GM12878 (cell line): Measurements from ENCODE around the gene SLC7A5. TPM values are rescaled to one million over a fixed set of nuclear protein-coding genes. Genes with fewer than 3 reads are reported as not detected.

ENCODE experiments used
- ATAC-seq: fragments of 200-7000 bp; cut with Tn5 transposase; 3 replicates; pipeline ENCODE4 v1.9.1; 2020; ENCODE audit warnings: mild to moderate bottlenecking, moderate library complexity
- BruUV-seq: library from RNA; stranded (reverse); fragments of 400-500 nt; replicated peaks from 2 replicates; lab custom pipeline; 2021; lab: Mats Ljungman, UMichigan
- CTCF ChIA-PET: fragments of 300-600 bp; sonication (Branson Sonifier 250); formaldehyde crosslinking; extraction: SDS; loops from one replicate; lab custom pipeline; 2021; ENCODE audit warnings: inconsistent platforms; lab: Yijun Ruan, JAX
- POLR2A ChIA-PET: fragments of 350-600 bp; formaldehyde crosslinking; extraction: SDS; loops from one replicate; lab custom pipeline; 2021; ENCODE audit warnings: inconsistent platforms; lab: Charles Lee
- RAD21 ChIA-PET: fragments of 300-600 bp; sonication (Branson Sonifier 250); formaldehyde crosslinking; loops from one replicate; lab custom pipeline; 2023; ENCODE audit warnings: antibody characterized with exemption; ENCODE audit not compliant: unreplicated experiment; lab: Charles Lee
- SMC1A ChIA-PET: fragments of 300-600 bp; sonication (Branson Sonifier 250); formaldehyde crosslinking; loops from one replicate; lab custom pipeline; 2023; ENCODE audit not compliant: unreplicated experiment, uncharacterized antibody; lab: Charles Lee
- DNase-seq: peaks from one replicate; pipeline ENCODE4 v3.0.0-alpha.2; 2011; ENCODE audit warnings: low read depth, low spot score
- FAIRE-seq: peaks from 3 replicates; lab custom pipeline; 2011; peaks lifted over from hg19 to GRCh38; lab: Jason Lieb, UNC
- H2AFZ ChIP-seq: 2 replicates; pipeline ENCODE4 v1.6.0; 2011; ENCODE audit warnings: low read depth, low read length, control low read depth; ENCODE audit not compliant: control insufficient read depth
- H3K27ac ChIP-seq: 2 replicates; pipeline ENCODE4 v1.5.1; 2011; ENCODE audit warnings: control low read depth; ENCODE audit not compliant: control insufficient read depth, insufficient read depth
- H3K27me3 ChIP-seq, 2 experiments: replicated peaks in 1 of 2; 2 replicates each; pipeline versions ENCODE4 v1.6.0 to v1.6.1; 2011; ENCODE audit warnings: low read length in 1 of 2; ENCODE audit not compliant: control insufficient read depth in 2 of 2, insufficient read depth in 2 of 2
- H3K36me3 ChIP-seq, 2 experiments: 2 replicates each; pipeline ENCODE4 v1.5.1; 2011; ENCODE audit warnings: low read length in 1 of 2; ENCODE audit not compliant: control insufficient read depth in 2 of 2, insufficient read depth in 2 of 2
- H3K4me1 ChIP-seq: 2 replicates; pipeline ENCODE4 v1.6.1; 2011; ENCODE audit warnings: mild to moderate bottlenecking, low read length, moderate library complexity, mixed read lengths; ENCODE audit not compliant: control insufficient read depth, insufficient read depth
- H3K4me2 ChIP-seq: 2 replicates; pipeline ENCODE4 v1.6.0; 2011; ENCODE audit warnings: control low read depth; ENCODE audit not compliant: control insufficient read depth, insufficient read depth
- H3K4me3 ChIP-seq: fragments of 200-600 bp; sonication (generic); 2 replicates; pipeline ENCODE4 v1.5.1; 2016
- H3K79me2 ChIP-seq: 2 replicates; pipeline ENCODE4 v1.6.0; 2011; ENCODE audit warnings: low read length; ENCODE audit not compliant: control insufficient read depth, insufficient read depth
- H3K9ac ChIP-seq: 2 replicates; pipeline ENCODE4 v1.8.0; 2011; ENCODE audit warnings: low read length, control low read depth, mixed read lengths; ENCODE audit not compliant: control insufficient read depth, insufficient read depth
- H3K9me3 ChIP-seq: replicated peaks from 3 replicates; pipeline ENCODE4 v1.5.1; 2011; ENCODE audit warnings: mild to moderate bottlenecking, low read length; ENCODE audit not compliant: control insufficient read depth, insufficient read depth
- H4K20me1 ChIP-seq: 2 replicates; pipeline ENCODE4 v1.6.0; 2011; ENCODE audit not compliant: control insufficient read depth, insufficient read depth
- BCL11A ChIP-seq: IDR thresholded peaks from 2 replicates; pipeline ENCODE4 v1.6.1; 2011; ENCODE audit warnings: low read depth, low read length
- CBX3 ChIP-seq: fragments of 200-600 bp; sonication (generic); IDR thresholded peaks from 2 replicates; pipeline ENCODE4 v1.6.1; 2016; ENCODE audit warnings: low read depth, borderline replicate concordance
- CHD1 ChIP-seq: IDR thresholded peaks from 2 replicates; pipeline ENCODE4 v1.6.1; 2012; ENCODE audit warnings: low read depth, low read length, improper control_type of control experiment
- HCFC1 ChIP-seq: fragments of 150-350 bp; IDR thresholded peaks from 2 replicates; pipeline ENCODE4 v1.6.1; 2014; ENCODE audit warnings: low read length
- IKZF2 ChIP-seq, 2 experiments: fragments of 450-650 bp; IDR thresholded peaks; 2 replicates each; pipeline ENCODE4 v1.6.1; 2017; ENCODE audit warnings: mild to moderate bottlenecking in 2 of 2, moderate library complexity in 2 of 2
- MYC ChIP-seq: IDR thresholded peaks from 2 replicates; pipeline ENCODE4 v1.6.1; 2011; ENCODE audit warnings: mild to moderate bottlenecking, low read length, moderate library complexity, inconsistent platforms; ENCODE audit not compliant: insufficient read depth, insufficient replicate concordance, insufficient read length, severe bottlenecking
- NR2C1 ChIP-seq: fragments of 450-650 bp; IDR thresholded peaks from 2 replicates; pipeline ENCODE4 v1.6.1; 2017; ENCODE audit warnings: antibody characterized with exemption, mild to moderate bottlenecking, moderate library complexity
- RAD21 ChIP-seq: IDR thresholded peaks from 2 replicates; pipeline ENCODE4 v1.6.1; 2011; ENCODE audit warnings: mild to moderate bottlenecking, low read depth, low read length, moderate library complexity; ENCODE audit not compliant: insufficient read depth
- TCF3 ChIP-seq: IDR thresholded peaks from 2 replicates; pipeline ENCODE4 v1.6.1; 2012; ENCODE audit warnings: low read depth, mild to moderate bottlenecking, low read length, borderline replicate concordance; ENCODE audit not compliant: insufficient read depth
- ZNF24 ChIP-seq: fragments of 450-650 bp; IDR thresholded peaks from 2 replicates; pipeline ENCODE4 v1.6.1; 2017; ENCODE audit warnings: antibody characterized with exemption, mild to moderate bottlenecking
- ZNF384 ChIP-seq: IDR thresholded peaks from 2 replicates; pipeline ENCODE4 v1.6.1; 2012; ENCODE audit warnings: low read depth, mild to moderate bottlenecking, low read length, improper control_type of control experiment, borderline replicate concordance
- ZSCAN29 ChIP-seq: fragments of 450-650 bp; IDR thresholded peaks from 2 replicates; pipeline ENCODE4 v1.6.1; 2017; ENCODE audit warnings: mild to moderate bottlenecking, moderate library complexity
- WGBS: methylation state at CpG from one replicate; pipeline ENCODE4 v1.1.6; 2016; ENCODE audit warnings: low lambda C conversion rate; ENCODE audit not compliant: insufficient replicate concordance, insufficient coverage; ENCODE audit errors: missing lambda C conversion rate; 5-methylcytosine and 5-hydroxymethylcytosine counted together
- in situ Hi-C: fragments of 300-500 bp; cut with MboI; formaldehyde crosslinking; loops from 9 replicates; pipeline ENCODE4 v1.14.3; 2018; ENCODE audit warnings: mixed read lengths
- intact Hi-C: fragments of 100-400 bp; cut with micrococcal nuclease; formaldehyde crosslinking; loops from one replicate; pipeline ENCODE4 v1.14.2; 2022; ENCODE audit not compliant: unreplicated experiment
- polyA plus RNA-seq, 11 experiments: library from polyadenylated mRNA; depleted of rRNA in 4 of 11; unstranded in 6 of 11; stranded (reverse) in 5 of 11; fragments of >200 nt; fragmentation: Nextera tagmentation in 4 of 11; fragmentation: Illumina TruSeq in 1 of 11; extraction: Ambion mirVana in 4 of 11; extraction: Trizol in 1 of 11; gene quantifications; 1 replicate in 1 of 11; 2 replicates in 10 of 11; pipeline versions ENCODE4 v1.2.1 to v1.2.3, GENCODE V29; 2011 to 2016; ENCODE audit warnings: inconsistent platforms in 2 of 11, missing spikeins in 2 of 11, low read depth in 1 of 11
- total RNA-seq, 4 experiments: library from RNA; depleted of rRNA in 3 of 4; stranded (reverse); fragments of >200 nt in 3 of 4; fragmentation: Illumina TruSeq in 1 of 4; extraction: Trizol in 1 of 4; gene quantifications; 2 replicates each; pipeline versions ENCODE4 v1.2.1 to v1.2.3, GENCODE V29; 2013 to 2021
- TF ChIP-seq, protein P1 (sequence below): IDR thresholded peaks from 2 replicates; pipeline ENCODE4 v1.6.1; 2011; ENCODE audit warnings: borderline replicate concordance, low read depth, mild to moderate bottlenecking, moderate library complexity, mixed read lengths, low read length; ENCODE audit not compliant: insufficient read depth; ENCODE audit errors: extremely low read length
- TF ChIP-seq, protein P2 (sequence below): fragments of 450-650 bp; IDR thresholded peaks from 2 replicates; pipeline ENCODE4 v1.6.1; 2017; ENCODE audit warnings: borderline replicate concordance

Gene SLC7A5
- total and polyA plus RNA-seq, 10 of the 15 experiments (the other 5 are each of a cell fraction or from before 2014, with no cell fraction given): 2.3 to 101 (median 35.8) TPM

- ChIA-PET CTCF (interaction anchor here (0.5 to 2.5 kb wide), 5 partner anchors 20 to 66 kb away, joined by 3 to 30 read pairs (median 4); no protein-coding TSS in a partner anchor), POLR2A (interaction anchor here (0.8 kb wide), 1 partner anchor 10 kb away, joined by 3 read pairs; no protein-coding TSS in a partner anchor)
Measured at GRCh38 chr16:87845807-87846619, 23.3 kb downstream of the SLC7A5 start.

More at GRCh38 chr16:87845807-87846619, 23.3 kb downstream of the SLC7A5 start:
- no TSS peak for BruUV-seq
- SMC1A ChIA-PET: interaction anchor here (0.7 to 7.4 kb wide), 4 partner anchors 23 to 67 kb away, joined by 3 to 122 read pairs (median 4); partner anchors contain the start of gene SLC7A5
- FAIRE-seq (no peak), DNase-seq (no peak), ATAC-seq (no peak)
- RAD21 ChIA-PET: interaction anchor here (0.9 to 1.6 kb wide), 5 partner anchors 19 to 67 kb away, joined by 3 to 6 read pairs (median 3); no protein-coding TSS in a partner anchor
- Histone ChIP-seq H3K4me3 (no peak overlapping the region), H3K79me2 (peaks cover 14% of the 10 kb centered on the region), H3K4me1 (peaks cover 9% of the 10 kb centered on the region), H3K36me3 (peaks cover 32 to 72% of the 10 kb centered on the region in 2 experiments), H2AFZ (no peak overlapping the region), H3K9me3 (no peaks in the 10 kb centered on the region), H3K4me2 (no peak overlapping the region), H4K20me1 (no peaks in the 10 kb centered on the region), H3K27me3 (no peaks in the 10 kb centered on the region), H3K27ac (no peak overlapping the region), H3K9ac (no peak overlapping the region)
- TF ChIP-seq BCL11A (no peak), CBX3 (no peak), ZNF24 (no peak), ZNF384 (no peak), RAD21 (no peak), ZSCAN29 (no peak), HCFC1 (no peak), NR2C1 (no peak), TCF3 (no peak), IKZF2 (IDR thresholded peaks at IDR 0.05) (no peak), CHD1 (no peak), MYC (no peak)
- TF ChIP-seq, protein P1, sequence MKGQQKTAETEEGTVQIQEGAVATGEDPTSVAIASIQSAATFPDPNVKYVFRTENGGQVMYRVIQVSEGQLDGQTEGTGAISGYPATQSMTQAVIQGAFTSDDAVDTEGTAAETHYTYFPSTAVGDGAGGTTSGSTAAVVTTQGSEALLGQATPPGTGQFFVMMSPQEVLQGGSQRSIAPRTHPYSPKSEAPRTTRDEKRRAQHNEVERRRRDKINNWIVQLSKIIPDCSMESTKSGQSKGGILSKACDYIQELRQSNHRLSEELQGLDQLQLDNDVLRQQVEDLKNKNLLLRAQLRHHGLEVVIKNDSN: no peak
- TF ChIP-seq, protein P2, sequence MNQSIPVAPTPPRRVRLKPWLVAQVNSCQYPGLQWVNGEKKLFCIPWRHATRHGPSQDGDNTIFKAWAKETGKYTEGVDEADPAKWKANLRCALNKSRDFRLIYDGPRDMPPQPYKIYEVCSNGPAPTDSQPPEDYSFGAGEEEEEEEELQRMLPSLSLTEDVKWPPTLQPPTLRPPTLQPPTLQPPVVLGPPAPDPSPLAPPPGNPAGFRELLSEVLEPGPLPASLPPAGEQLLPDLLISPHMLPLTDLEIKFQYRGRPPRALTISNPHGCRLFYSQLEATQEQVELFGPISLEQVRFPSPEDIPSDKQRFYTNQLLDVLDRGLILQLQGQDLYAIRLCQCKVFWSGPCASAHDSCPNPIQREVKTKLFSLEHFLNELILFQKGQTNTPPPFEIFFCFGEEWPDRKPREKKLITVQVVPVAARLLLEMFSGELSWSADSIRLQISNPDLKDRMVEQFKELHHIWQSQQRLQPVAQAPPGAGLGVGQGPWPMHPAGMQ: no peak
- WGBS: 91% methylated on average over 31 of the region's 31 CpGs
- intact Hi-C loops (no loop called here), in situ Hi-C loops (no loop called here)
